Right hindlimb (tissue), 1 donor: ENCODE data around the gene SKI.
"Not testable (repeated sequence)": the region's sequence is repeated elsewhere in the genome, so short reads cannot be mapped to it uniquely, and the experiment has no call there.

Source experiments
- DNase-seq: peaks from one replicate; pipeline ENCODE4 v3.0.0-alpha.2; 2018

SKI gene

DNA sequence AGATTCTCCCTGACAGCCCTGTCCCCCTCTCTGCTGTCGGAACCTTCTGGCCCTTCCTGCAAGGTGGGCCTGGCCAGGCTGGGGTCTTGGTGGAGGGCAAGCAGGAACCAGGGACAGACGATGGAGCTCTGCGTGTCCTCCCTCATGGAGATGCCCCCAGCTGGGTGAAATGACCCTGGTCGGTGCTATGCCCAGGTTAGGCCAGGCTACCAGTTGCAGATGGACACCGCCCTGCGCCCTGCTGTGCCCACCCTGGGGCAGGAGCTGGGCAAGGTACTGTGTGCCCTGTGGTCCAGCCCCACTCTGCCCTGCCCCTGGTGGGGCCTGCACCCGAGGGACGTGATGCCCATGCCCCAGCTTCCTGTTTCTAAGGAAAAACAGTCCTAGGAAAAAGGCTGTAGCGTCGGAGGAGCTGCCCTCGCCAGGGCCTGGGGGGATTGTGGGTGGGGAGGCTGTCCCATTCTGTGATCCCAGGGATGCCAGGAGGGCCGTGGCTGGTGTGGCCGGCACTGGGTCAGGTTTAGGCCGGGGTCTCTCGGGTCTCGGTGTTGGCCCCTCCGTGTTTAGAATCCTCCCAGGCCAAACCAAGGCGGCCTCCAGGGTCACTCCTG lies 85.6 kb downstream of the SKI start:
- no peak for DNase-seq

DNA sequence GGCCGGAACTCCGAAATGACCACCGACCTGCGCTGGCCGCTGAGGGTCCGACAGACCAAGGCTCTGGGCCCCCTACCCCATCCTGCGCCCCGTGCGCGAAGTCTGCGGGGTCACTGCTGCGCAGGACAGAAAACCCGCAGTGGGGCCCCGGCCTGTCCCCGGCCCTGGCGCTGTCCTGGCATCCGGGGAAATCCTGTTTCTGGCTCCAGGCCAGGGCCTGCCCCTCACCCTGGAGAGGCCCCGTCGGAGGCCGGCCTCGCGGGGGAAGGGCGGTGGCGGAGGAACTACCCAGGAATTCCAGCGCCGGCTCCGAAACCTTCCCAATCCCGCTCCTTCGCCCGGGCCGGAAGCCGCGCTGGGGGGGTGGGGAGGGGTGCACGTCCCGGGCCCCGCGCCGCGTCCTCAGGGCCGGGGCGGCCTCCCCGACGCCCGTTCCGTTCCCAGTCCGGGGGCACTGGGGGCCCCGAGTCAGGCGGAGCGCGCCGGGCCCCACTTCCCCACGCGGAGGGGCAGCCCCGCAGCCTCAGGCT lies 86.2 kb downstream of the SKI start:
- DNase-seq: peak; percentile 88

DNA sequence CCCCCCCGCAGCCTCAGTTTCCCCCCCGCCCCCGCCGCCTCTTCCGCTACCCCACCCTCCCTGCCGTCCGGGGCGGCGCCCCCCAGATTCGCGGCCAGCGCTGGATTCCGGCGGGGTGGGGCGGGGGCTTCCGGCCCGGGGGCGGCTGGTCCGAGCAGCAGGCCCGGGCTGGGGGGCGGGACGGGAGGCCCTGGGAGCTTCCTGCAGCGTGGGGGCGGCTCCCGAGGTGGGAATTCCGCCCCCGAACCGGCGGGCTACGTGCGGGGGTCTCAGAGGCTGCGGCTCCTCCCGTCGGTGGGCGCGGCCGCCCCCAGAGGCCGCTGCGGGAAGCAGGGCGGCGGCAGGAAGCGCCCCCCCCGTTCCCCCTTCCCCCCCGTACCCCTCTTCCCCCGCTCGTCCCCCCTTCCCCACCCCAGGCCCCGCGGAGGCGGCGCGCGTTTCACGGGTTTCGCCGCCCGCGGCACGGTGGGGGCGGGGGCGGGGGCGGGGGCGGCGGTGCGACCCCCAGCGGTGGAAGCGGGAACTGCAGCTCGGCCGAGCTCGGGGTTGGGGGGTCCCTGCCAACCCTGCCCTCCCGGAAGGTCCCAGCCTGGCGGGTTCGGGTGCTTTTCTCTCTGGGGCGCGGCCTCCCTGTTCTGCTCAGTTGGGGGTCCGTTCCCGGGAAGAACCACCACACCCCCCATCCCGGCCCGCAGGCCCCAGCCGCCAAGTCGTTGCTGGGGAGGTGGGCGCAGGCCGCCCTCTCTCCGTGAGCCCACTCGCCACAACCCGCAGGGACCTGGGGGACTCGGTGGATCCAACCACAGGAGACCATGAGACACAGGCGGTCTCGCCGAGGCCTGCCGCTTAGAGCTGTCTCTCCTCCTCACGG lies 86.9 kb downstream of the SKI start:
- DNase-seq: peak; percentile 92

GRCh38 chr1:2315674-2316450 lies 87.7 kb downstream of the SKI start:
- no peak for DNase-seq

GRCh38 chr1:2316451-2316961 lies 88.4 kb downstream of the SKI start:
- no peak for DNase-seq

DNA sequence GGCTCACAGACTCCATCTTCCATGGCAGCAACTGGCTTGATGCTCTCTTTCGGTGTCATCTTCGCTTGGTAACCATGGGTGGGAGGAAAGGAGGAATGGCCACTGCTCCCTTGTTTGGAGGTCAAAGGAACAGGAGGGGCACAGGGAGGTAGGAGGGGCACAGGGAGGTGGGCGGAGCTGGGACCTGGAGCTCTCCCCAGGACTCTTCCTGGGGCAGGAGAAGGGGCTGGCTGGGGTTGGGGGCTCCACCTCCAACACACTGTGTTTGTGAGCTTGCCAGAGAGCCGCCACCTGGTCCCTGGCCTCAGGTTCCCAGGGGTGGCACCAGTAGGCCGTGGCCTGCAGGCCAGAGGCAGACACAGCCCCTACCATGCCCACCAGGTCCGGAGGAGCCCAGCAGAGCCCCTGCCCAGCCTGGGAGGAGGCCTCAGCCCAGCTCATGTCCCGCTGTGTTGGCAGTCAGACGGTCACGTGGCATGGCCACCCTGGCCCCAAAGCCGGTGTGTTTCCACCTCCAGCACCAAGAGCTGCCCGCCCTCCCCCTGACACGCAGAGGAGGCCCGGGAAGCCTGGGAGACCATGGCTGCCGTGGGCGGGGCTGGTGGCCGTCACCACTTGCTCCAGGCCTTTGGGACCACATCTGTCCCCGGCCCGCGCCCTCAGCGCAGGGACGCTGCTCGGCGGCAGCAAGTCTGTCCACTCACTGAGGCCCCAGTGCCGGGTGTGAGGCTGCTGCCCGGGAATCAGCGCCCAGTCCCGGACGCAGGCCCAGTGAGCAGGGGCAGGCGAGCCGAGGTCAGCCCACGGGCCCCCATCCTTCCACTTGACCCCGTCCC lies 89.3 kb downstream of the SKI start:
- DNase-seq: no peak

DNA sequence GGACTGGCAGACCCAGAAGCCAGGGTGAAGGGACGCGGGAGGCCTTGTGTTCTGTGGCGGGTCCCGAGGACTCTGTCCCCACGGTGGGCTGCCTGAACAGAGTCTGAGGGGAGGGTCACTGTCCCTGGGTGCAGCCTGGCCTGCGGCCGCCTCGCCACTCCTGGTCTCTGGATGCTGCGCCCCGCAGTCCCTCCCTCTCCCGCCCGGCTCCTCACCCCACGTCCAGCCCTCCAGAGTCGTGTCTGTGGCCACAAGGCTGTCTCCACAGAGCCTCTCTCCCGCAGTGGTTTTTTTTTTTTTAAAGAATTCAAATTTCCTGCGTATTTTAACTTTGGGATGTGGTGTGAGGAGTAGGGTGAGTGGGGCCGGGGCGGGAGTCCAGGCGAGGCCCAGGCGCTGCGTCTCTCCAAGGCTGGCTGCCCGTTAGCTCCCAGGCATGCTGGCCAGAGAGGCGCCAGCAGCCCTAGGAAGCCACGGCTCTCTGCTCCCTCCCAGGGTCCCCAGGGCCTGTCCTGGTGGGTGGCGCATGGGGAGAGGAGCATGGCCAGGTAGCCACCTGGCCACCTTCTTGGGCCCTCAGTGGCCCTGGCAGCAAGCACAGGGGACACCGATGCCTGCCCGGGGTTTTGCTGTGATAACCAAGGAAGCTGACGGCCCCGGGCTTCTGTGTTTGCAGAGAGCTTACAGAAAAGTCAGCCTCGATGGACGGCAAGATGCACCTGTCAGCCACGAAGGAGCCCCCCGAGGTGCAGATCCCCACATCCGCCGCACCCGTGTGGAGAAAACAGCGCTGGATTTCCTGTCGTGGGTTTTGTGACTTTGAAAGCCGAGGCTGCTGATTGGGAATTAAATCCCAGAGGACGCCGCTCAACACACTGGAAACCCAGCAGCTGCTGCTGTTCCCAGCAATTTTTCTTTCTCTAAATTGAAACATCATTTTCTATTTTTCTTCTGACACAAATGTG lies 90.5 kb downstream of the SKI start:
- no peak for DNase-seq

DNA sequence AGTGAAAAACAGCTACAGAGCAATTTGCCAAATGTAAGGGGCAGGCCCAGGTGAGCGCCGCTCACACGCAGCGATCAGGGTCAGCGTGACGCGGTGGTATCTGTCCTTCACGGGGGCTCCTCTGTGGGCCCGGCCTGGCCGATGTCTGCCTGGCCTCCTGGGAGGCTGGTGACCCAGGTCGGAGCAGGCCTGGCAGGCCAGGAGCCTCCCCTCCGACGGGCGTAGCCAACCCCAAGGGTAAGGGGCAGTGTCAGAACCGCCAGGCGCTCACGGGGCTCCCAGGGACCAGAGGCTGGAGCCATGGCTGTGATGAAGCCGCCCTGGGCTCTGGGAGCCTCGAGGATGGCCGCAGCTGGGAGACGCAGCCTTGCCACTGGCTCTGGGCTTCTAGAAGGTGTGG lies 91.2 kb downstream of the SKI start:
- no peak for DNase-seq

DNA sequence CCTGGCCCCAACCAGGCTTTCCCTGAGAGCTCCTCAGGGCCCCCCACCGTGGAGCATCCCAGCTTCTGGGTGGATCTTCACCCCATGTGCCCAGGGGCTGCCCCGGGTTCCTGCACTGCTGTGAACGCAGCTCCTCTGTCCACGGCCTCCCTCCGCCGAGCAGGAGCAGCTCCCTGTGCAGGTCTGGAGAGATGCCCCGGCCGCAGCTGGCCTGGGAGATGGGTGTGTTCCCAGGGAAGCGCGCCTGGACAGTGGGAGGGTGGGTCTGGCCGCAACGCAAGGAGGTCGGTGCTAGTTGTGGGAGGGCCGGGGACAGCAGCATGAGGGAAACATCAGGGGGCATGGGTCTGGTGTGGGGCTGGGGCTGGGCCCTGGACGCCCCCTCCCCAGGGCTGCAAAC lies 91.9 kb downstream of the SKI start:
- peak; percentile 82 for DNase-seq

GRCh38 chr1:2320760-2321667 lies 92.9 kb downstream of the SKI start:
- DNase-seq: peak; percentile 56

DNA sequence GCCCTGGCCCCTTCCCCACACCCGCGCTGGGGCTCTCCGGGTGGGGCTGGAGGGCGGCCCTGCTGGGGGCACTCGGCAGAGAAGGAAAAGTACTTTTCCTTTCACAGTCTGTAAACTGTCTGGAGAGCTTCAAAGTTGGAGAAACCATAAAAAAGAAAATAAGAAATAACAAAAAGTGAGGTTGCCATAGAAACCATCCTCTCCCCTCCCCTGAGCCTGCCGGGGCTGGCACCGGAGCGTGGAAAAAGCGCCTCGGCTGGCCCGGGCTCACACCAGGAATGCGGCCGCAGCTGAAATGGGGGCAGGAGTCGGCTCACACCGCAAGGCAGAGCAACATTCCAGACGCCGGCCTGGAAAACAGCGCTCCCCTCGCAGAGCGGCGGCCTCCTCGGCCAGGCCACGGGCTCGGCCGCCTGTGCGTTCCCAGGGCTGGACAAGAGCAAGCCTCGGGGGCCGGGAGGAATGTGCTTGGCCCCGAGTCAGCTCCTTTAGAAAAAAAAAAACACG lies 94.0 kb downstream of the SKI start:
- peak; percentile 97 for DNase-seq

DNA sequence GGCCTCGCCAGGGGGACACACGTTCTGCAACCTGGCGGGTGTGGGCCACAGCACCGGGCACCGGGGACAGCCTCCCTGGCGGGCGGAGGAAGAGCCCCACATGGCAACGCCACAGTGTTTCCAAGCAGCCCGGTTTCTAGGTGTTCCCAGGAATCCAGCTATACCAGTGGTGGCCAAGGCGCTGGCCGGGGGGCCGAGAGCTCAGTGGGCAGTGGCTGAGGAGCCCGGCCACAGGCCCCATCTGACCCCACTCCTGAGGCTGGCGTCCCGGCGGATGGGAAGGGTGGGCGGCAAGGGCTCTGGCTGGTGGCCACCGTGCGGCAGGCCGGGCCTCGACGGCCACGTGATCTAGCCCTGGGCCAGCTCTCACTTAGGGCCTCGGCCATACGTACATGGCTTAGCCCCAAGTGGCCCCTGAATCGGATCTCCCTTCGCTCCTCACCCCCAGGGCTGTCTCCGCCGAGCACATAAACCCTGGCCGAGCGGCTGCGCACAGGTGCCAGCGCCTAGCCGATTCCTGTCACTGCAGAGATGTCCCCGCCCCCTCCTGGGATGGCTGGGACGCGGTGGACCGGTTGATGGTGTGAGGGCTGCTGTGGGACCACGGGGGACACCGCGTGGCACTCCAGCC lies 94.6 kb downstream of the SKI start:
- DNase-seq: peak; percentile 84

- no peak for DNase-seq
Measured at GRCh38 chr1:2323451-2323974, 95.4 kb downstream of the SKI start.

DNA sequence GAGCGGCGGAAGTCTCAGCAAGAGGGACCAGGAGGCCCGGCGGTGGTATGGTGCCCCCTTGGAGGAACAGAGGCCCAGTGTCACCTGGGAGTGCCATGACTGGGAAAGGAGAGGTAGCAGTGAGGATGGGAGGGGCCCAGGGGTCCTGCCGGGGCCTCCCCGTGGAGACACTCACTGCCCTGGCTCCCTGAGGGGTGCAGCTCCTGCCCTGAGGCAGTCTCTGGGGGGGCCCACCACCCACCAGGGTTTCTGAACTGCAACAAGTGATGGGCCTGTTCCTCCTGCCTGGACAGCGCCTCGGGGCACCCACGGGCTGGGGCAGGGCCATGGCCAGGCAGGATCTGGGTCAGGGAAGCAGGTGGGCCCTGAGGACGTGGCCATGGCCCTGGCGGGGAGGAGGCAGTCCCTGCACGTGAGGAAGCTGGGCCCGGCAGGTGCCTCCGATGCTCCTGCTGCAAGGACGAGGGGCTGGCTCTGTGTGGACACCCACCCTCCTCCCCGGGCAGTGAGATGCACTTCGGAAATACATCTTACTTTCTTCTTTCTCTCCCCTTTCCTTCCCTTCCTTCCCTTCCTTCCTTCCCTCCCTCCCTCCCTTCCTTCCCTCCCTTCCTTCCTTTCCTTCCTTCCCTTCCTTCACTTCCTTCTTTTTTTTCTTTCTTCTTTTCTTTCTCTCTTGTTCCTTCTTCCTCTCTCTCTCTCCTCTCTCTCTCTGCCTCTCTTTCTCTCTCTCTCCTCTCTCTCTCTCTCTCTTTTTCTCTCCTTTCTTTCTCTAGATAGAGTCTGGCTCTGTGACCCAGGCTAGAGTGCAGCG lies 96.6 kb downstream of the SKI start:
- no peak for DNase-seq

DNA sequence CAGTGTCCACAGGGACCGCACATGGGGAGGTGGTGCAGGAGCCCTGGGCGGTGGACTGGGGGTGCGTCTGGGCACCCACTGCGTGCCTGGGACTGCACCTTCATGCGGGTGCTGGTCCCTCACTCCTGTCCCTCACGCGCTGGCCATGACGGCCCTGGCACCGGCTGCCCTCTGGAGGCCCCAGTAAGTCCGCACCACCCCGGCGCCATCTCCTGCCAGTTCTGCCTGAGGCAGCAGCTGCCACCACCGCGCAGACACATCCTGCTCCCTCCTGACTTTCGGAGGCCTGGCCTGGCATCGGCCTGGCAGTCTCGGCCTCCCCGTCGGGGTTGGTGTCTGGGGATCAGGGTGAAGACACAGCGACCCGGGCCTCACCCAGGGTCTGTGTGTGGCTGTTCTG lies 98.4 kb downstream of the SKI start:
- no peak for DNase-seq

GRCh38 chr1:2327162-2327561 lies 99.0 kb downstream of the SKI start:
- not testable (repeated sequence) for DNase-seq

DNA sequence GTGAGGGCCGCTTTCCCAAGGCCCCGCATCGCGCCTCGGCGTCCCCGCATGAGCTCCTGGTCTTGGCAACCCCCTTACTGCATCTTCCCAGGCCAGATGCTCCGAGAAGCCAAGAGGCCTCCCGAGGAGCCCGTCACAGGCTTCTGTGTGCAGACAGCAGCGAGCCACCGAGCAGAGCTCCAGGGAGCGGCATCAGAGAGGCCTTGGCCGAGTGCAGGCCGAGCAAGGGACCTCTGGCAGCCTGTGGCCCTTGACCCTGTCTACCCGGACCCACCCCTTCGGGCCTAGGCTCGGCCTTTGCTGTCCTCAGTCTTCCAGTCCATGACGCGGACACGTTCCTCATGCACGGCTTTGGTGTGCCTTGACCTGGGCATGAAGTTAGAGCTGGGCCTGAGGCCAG lies 99.7 kb downstream of the SKI start:
- no peak for DNase-seq
